Ramos (cell line): ENCODE data around the gene TRMT44.

ENCODE experiments used
- in situ Hi-C: fragments of 300-500 bp; cut with MboI; formaldehyde crosslinking; loops from one replicate; pipeline ENCODE4 v1.14.3; 2022; ENCODE audit warnings: low sequenced_read_pairs; ENCODE audit not compliant: unreplicated experiment

The TRMT44 gene

DNA sequence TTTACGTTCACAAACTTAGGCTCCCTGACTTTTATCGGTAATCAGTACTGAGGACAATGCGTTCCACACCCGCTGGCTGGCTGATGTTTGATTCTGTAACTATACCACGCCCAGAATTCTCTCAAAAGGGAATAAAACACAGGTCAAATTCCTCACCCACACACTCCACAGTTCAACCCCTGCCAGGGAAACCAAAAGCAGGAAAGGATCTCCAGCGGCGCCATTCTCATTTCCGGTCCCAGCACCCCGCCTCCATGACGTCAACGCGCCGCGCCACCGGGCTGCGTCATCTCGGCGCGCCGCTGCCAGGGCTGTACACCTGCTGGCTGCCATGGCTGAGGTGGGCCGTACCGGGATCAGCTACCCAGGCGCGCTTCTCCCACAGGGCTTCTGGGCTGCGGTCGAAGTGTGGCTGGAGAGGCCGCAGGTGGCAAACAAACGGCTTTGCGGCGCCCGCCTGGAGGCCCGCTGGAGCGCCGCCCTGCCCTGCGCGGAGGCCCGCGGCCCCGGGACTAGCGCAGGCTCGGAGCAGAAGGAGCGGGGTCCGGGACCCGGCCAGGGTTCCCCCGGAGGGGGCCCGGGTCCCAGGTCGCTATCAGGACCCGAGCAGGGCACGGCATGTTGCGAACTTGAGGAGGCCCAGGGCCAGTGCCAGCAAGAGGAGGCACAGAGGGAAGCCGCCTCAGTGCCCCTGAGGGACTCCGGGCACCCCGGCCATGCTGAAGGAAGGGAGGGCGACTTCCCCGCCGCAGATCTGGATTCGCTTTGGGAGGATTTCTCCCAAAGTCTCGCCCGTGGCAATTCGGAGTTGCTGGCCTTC lies at the start of gene TRMT44, which contains the start of gene ACOX3:
TSS of gene TRMT44 (plus strand) at position 286 of the 820 bp plus-strand sequence. CDS start at position 332, 46 bp downstream.
TSS of gene ACOX3 (minus strand) at position 232 of the 820 bp plus-strand sequence. CDS start 24,202 bp downstream, outside the sequence.
- in situ Hi-C loops = no loop called here

DNA sequence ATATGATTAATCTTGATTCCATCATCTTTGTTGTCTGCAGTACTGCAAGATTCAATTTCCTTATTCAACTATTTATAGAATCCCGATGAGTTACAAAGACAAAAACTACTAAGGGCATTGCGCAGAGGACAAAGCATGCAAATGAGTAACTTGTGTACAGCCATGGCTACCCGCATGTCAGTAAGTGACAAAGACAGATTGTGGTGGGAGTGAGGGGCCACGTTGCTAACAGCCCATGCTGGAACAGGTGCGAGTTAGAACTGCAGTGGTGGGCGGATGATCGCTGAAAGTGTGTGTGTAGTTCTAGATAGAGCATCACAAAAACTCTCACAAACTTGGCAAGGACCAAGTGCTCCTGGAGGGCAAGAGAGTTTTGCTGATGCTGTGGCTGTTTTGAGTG lies 49.5 kb upstream of the TRMT44 start:
- in situ Hi-C loops = no loop called here

DNA sequence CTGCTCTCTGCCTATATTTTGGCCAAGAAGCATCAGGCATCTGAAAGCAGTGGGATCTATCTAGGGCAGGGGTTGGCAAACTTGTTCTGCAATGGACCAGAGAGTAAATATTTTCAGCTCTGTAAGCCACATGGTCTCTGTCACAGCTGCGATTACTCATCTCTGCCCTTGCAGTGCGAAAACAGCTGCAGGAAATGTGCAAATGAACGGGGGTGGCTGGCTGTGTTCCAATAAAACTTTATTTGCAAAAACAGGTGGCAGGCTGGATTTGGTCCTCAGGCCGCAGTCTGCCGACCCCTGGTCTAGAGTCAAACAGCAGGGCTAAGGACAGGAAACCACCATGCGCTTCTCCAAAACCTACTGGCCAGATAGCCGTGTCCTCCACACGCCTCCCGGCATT lies 48.6 kb upstream of the TRMT44 start:
- in situ Hi-C loops = no loop called here

GRCh38 chr4:8392591-8393190 lies 47.9 kb upstream of the TRMT44 start:
- in situ Hi-C loops = no loop called here

GRCh38 chr4:8393593-8394038 lies 47.0 kb upstream of the TRMT44 start:
- in situ Hi-C loops = no loop called here

DNA sequence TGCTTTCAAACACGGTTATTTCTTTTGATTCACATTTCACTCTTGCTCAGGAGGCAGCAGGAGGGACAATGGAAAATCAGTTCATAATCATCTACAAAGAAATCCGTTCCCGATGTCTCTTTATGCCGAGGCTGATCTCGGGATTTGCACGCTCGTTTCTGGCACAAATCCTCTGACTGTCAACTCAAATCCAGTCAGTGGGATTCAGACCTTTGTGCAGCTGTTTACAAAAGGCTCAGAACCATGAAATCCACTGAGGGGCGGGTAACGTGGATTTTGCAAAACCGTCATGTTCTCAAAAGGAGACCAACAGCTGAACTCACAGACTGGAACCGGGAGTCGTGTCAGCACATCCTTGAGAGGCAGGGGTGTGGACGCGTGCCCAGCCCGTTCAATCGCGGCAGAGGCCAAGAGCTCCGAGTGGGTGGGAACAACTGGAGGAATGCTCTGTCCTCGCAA lies 46.5 kb upstream of the TRMT44 start:
- in situ Hi-C loops = no loop called here

GRCh38 chr4:8394806-8395205 lies 45.8 kb upstream of the TRMT44 start:
- in situ Hi-C loops = no loop called here

- in situ Hi-C loops = no loop called here
These were observed 44.9 kb upstream of the TRMT44 start for GRCh38 chr4:8395504-8396296.

- in situ Hi-C loops = no loop called here
These were observed 43.7 kb upstream of the TRMT44 start for GRCh38 chr4:8396762-8397406.

GRCh38 chr4:8398347-8398746 lies 42.2 kb upstream of the TRMT44 start:
- in situ Hi-C loops = no loop called here

GRCh38 chr4:8399298-8399697 lies 41.3 kb upstream of the TRMT44 start:
- in situ Hi-C loops = no loop called here

DNA sequence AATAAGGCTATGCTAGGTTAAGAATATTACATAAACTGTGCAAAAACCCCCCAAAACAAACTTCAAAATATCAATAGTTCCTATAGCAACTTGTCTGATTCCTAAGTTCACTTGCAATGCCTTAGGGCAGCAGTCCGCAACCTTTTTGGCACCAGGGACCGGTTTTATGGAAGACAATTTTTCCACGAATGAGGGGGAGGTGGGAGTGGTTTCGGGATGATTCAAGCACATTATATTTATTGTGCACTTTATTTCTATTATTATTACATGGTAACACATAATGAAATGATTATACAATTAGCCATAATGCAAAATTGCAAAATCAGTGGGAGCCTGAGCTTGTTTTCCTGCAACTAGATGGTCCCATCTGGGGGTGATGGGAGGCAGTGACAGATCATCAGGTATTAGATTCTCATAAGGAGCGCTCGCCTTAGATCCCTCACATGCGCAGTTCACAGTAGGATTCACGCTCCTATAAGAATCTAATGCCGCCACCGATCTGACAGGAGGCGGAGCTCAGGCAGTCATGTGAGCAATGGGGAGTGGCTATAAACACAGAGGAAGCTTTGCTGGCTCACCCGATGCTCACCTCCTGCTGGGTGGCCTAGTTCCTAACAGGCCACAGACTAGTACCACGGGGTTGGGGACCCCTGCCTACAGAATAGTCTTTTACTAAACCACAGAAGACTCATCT lies 39.8 kb upstream of the TRMT44 start:
- in situ Hi-C loops = loop anchor here (5.0 kb wide), 2 partner anchors 158 to 223 kb away; no protein-coding TSS in a partner anchor

- in situ Hi-C loops = loop anchor here (5.0 kb wide), 2 partner anchors 159 to 224 kb away; no protein-coding TSS in a partner anchor
These were observed 38.9 kb upstream of the TRMT44 start for GRCh38 chr4:8401665-8402064.

GRCh38 chr4:8402181-8402597 lies 38.4 kb upstream of the TRMT44 start:
- in situ Hi-C loops = loop anchor here (5.0 kb wide), 2 partner anchors 160 to 225 kb away; no protein-coding TSS in a partner anchor

DNA sequence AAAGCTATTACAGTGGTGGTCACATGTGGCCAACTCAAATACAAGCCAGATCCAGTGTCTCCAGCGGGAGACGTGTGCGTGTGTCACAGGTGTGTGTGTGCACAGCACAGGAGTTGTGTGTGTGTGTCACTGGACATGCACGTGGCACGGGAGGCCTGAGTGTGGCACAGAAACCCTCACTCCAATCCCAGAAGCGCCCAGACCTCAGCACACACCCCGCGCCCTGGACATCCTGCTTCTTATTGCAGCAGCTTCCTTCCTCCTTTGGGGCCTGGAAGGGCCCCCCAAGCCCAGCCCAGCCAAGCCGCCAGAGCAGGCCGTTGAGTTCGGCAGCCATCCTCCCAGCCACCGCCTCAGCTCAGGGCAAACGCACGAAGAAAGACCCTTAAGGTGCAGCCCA lies 37.9 kb upstream of the TRMT44 start:
- in situ Hi-C loops = loop anchor here (5.0 kb wide), 2 partner anchors 160 to 225 kb away; no protein-coding TSS in a partner anchor

DNA sequence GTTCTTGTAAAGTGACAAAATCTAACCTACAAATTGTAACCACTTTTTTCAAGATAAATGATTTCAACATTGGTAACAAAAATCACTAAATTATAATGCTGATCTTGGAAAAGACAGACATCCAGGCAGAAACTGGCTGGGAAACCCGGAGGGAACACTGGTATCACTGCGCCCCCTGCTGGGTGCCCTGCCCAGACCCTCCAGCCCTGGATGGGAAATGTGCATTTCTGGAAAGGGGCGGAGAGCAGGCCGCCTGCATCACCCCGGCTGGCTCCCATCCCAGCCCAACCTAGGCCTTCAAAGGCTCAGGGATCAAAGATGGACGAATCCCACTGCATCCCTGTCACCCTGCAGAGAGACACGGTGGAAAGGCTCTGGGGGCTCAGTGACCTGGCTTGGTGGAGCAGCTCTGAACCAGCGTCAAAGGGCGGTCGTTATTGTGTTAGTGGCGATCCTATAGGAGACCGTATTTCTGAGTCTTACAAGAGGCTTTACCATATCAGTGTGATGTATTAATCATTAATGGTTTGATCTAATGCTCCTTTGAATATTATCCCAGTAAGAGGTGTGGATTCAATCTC lies 37.3 kb upstream of the TRMT44 start:
- in situ Hi-C loops = loop anchor here (5.0 kb wide), 2 partner anchors 161 to 226 kb away; no protein-coding TSS in a partner anchor

GRCh38 chr4:8403976-8404375 lies 36.6 kb upstream of the TRMT44 start:
- in situ Hi-C loops = loop anchor here (5.0 kb wide), 2 partner anchors 162 to 227 kb away; no protein-coding TSS in a partner anchor

DNA sequence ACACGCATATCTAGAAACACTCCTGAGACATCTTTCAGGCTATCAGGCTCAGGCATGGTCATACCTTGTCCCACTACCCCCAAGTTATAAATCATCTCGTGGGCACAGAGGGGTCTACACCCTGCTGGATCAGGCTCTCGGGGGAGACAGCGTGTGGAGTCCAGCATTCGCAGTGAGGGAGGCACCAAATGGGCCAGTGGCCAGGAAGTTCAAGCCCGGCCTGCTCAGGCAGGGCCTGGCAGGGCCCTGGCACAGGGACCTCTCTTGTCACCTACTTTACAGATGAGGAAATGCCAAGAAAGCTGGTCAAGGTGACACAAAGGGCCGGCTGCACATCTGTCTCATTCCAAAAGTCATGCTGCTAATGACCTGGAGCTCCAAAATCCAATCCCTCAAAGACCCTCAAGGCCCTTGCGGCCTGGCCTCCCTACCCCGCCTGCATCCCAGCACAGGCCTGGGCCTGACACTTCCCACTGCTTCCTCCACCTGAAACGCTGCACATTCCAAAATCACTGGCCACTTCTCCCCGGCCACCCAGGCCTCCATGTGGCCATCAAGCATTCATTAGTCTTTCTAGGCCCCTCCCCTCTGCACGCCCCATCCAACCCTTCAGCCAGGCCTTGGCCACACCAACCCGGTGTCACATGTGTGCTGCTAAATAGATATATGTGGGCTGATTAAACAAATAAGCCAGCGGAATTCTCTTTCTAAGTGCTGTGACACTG lies 35.6 kb upstream of the TRMT44 start:
- in situ Hi-C loops = loop anchor here (5.0 kb wide), 2 partner anchors 163 to 228 kb away; no protein-coding TSS in a partner anchor
